Measurements from ENCODE around the gene SYTL3. TPM values are rescaled to one million over a fixed set of nuclear protein-coding genes. Genes with fewer than 3 reads are reported as not detected.

Gene SYTL3
- total and polyA plus RNA-seq, 4 donors: 2.0 to 4.6 (median 3.2) TPM

DNA sequence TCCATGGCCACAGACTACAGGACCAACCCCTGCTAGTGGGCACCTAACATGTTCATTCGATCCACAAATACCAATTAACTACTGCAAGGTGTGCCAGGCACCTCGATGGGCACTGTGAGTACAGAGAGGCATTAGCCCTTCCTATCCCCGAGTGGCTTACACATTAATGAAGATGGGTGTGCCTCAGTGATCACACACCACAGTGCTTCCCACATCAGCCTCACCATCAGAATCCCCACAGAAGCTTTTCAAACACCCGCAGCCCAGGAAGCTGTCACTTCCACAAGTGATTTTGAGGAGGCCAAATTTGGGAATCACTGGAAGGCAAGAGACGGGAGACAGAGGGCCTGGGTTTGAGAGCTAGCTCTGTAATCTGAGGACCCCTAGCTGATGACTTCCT lies 145.7 kb downstream of the SYTL3 start:
- 100% methylated on average over 2 of the region's 5 CpGs for WGBS (ENCODE audit: insufficient coverage)
- H3K27ac ChIP-seq (ENCODE audit: low read depth, low read length): no peak overlapping the region
- H3K4me3 ChIP-seq (ENCODE audit: low read depth, low read length): no peak overlapping the region
- no peaks in the 10 kb centered on the region for H3K9me3 ChIP-seq (ENCODE audit: control insufficient read depth, insufficient read depth, low read length)
- no peaks in the 10 kb centered on the region for H3K36me3 ChIP-seq (ENCODE audit: control insufficient read depth, insufficient read depth, low read length)
- no peaks in the 10 kb centered on the region for H3K27me3 ChIP-seq (ENCODE audit: control insufficient read depth, insufficient read depth, low read length)
- H3K4me1 ChIP-seq (ENCODE audit: control insufficient read depth, insufficient read depth, low read length): peaks cover 22% of the 10 kb centered on the region
- no peak for DNase-seq (ENCODE audit: low read depth in 4 of 6, low spot score in 6 of 6)

DNA sequence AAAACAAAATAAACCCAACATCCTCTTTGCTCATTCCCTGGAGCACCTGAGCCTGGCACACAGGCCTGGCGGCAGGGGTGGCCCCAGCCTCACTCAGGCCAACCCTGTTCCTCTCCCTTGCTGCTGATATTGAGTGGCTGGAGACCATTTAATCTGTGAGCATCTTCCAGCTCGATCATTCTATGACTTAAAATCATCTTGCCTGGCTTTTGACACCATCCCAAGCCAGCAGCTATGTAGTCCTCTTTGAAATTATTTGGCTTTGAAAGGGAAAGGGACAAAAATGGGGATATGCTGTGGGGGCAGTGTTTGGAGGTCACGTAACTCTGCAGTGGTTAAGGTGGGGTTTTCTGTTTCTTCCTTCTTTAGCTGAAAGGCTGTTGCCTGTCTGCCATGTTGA lies 146.5 kb downstream of the SYTL3 start:
- Histone ChIP-seq H3K9me3 (ENCODE audit: control insufficient read depth, insufficient read depth, low read length) (no peaks in the 10 kb centered on the region), H3K27me3 (ENCODE audit: control insufficient read depth, insufficient read depth, low read length) (no peaks in the 10 kb centered on the region), H3K27ac (ENCODE audit: low read depth, low read length) (no peak overlapping the region), H3K36me3 (ENCODE audit: control insufficient read depth, insufficient read depth, low read length) (no peaks in the 10 kb centered on the region), H3K4me3 (ENCODE audit: low read depth, low read length) (no peak overlapping the region), H3K4me1 (ENCODE audit: control insufficient read depth, insufficient read depth, low read length) (peaks cover 28% of the 10 kb centered on the region)
- DNase-seq (ENCODE audit: low read depth in 4 of 6, low spot score in 6 of 6): no peak
- 90% methylated on average over 2 of the region's 3 CpGs for WGBS (ENCODE audit: insufficient coverage)

DNA sequence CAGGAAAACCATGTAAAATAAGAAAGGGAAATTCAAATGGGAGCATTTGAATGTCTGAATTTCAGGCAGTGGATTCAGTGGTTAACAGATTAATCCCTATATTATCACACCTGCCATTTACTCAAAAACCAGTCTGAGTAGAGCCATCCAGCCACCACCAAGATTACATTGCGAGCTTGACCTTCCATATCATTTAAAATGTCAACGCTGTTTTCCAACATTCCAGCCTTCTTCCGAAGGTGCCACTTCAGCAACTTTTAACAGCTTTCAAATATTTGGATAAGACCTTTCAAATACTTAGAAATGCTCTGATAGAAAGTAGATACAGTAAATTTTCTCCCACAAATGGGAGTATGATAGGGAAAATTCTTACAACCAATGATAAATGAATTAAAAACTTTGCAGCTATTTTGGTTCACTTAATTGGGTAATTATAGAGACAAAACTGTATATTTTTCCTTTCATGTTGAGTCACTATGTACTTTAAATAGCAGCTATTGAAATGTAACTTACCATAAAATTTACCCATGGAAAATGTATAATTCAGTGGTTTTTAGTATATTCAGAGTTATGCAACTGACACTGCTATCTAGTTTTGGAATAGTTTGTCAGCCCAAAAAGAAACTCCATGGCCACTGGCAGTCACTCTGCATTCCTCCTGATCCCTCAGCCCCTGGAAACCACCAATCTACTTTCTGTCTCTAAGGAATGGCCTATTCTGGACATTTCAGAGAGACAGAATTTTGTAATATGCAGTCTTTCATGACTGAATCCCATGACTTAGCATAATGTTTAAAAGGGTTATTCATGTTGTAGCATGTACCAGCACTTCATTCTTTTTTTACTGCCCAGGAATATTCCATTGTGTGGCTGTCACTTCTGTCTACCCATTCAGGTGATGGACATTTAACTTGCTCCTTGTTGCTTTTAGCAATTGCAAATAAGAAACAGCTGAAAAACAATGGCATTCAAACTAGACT lies 147.8 kb downstream of the SYTL3 start:
- Histone ChIP-seq H3K9me3 (ENCODE audit: control insufficient read depth, insufficient read depth, low read length) (no peaks in the 10 kb centered on the region), H3K36me3 (ENCODE audit: control insufficient read depth, insufficient read depth, low read length) (no peaks in the 10 kb centered on the region), H3K4me3 (ENCODE audit: low read depth, low read length) (no peak overlapping the region), H3K27me3 (ENCODE audit: control insufficient read depth, insufficient read depth, low read length) (no peaks in the 10 kb centered on the region), H3K4me1 (ENCODE audit: control insufficient read depth, insufficient read depth, low read length) (peaks cover 26% of the 10 kb centered on the region), H3K27ac (ENCODE audit: low read depth, low read length) (peak overlapping the region; percentile 15)
- no CpG with 5 or more reads among the region's 3 CpGs for WGBS (ENCODE audit: insufficient coverage)
- peak in 1 of 6 donors; percentile 37 for DNase-seq (ENCODE audit: low read depth in 4 of 6, low spot score in 6 of 6)

DNA sequence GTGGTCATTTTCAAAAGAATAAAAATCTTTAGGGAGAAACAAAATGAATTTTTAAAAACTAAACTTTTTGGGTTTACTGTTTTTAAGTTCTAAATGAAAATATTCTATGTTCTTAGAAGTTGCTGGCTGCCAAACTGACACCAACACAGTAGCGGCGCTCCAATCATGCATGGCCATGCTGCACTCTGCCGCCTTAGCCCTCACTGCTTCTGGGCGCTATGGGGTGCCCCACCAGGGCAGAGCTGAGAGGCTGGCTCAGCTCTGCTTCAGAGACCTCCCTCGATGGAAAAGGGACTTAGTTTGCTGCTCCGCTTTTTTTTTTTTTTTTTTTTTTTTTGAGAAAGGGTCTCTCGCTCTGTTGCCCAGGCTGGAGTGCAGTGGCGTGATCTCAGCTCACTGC lies 148.5 kb downstream of the SYTL3 start:
- Histone ChIP-seq H3K9me3 (ENCODE audit: control insufficient read depth, insufficient read depth, low read length) (no peaks in the 10 kb centered on the region), H3K4me3 (ENCODE audit: low read depth, low read length) (no peak overlapping the region), H3K36me3 (ENCODE audit: control insufficient read depth, insufficient read depth, low read length) (no peaks in the 10 kb centered on the region), H3K27me3 (ENCODE audit: control insufficient read depth, insufficient read depth, low read length) (no peaks in the 10 kb centered on the region), H3K27ac (ENCODE audit: low read depth, low read length) (peak overlapping the region; percentile 49), H3K4me1 (ENCODE audit: control insufficient read depth, insufficient read depth, low read length) (peaks cover 26% of the 10 kb centered on the region)
- no peak for DNase-seq (ENCODE audit: low read depth in 4 of 6, low spot score in 6 of 6)
- 39% methylated on average over 3 of the region's 8 CpGs for WGBS (ENCODE audit: insufficient coverage)

DNA sequence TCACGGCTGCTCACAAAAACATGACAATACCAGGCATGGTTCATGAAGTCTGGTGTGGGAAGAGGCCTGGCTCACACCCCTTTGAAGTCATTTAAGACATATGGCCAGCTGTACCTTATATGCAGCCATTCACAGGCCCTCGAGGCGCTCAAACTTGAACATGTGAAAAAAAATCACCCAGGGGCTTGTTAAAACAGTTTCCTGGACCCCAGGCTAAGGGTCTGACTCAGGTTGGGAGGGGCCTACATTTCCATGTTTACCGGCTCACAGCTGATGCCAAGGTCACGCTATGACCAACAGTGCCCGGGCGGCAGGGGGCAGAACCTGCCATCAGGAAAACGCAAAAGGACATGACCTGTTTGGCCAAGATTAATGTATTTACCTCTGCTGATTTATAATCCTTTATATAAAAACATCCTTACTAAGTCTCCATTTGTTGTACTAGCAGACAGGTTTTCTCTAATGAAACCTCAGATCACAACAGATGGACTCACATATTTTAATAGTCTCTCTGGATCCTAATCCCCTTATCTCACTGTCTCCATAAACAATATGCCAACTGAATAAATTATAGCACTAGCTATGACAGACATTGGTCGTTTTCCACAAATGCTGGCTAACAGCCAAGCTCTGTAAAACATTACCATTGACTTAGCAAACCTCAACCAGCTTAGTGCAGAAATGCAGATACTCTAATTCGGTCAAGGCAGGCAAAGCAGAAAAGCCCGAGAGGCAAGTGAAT lies 149.4 kb downstream of the SYTL3 start:
- DNase-seq (ENCODE audit: low read depth in 4 of 6, low spot score in 6 of 6): peak in 2 of 6 donors; percentile 90 to 92
- Histone ChIP-seq H3K4me3 (ENCODE audit: low read depth, low read length) (no peak overlapping the region), H3K4me1 (ENCODE audit: control insufficient read depth, insufficient read depth, low read length) (peaks cover 29% of the 10 kb centered on the region), H3K27ac (ENCODE audit: low read depth, low read length) (peak overlapping the region; percentile 49), H3K36me3 (ENCODE audit: control insufficient read depth, insufficient read depth, low read length) (no peaks in the 10 kb centered on the region), H3K9me3 (ENCODE audit: control insufficient read depth, insufficient read depth, low read length) (no peaks in the 10 kb centered on the region), H3K27me3 (ENCODE audit: control insufficient read depth, insufficient read depth, low read length) (no peaks in the 10 kb centered on the region)
- 39% methylated on average over 7 of the region's 11 CpGs for WGBS (ENCODE audit: insufficient coverage)

DNA sequence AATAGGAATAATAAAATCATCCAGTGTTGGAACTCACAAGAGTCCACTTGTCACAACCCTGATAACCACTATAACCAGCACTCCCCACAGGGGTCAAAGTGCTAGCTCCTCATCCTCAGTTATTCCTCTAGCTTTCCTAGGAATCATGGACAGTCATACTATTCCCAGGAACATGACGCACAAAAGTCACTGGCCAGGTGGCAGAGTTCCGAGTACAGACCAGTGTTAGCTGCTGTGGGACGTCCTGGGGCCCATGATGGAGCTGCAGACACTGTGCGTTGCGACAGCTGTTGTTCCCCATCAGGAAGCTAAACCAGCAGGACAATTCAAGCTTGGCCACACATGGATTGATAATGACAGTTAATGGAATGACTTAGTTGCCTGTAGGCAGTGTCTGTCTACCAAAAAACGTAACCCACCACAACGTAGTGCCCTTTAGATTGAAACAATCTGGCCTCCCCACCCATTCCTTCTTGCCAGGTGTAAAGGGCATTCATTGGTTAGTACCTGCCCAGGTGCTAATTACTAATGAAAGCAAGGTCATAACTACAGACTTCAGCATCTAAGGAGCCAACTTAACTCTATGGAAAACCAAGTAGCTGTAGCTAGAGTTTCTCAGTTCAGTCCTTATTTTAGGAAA lies 151.9 kb downstream of the SYTL3 start:
- no peak overlapping the region for H3K4me3 ChIP-seq (ENCODE audit: low read depth, low read length)
- no peaks in the 10 kb centered on the region for H3K36me3 ChIP-seq (ENCODE audit: control insufficient read depth, insufficient read depth, low read length)
- no peak overlapping the region for H3K27ac ChIP-seq (ENCODE audit: low read depth, low read length)
- peak in 1 of 6 donors; percentile 73 for DNase-seq (ENCODE audit: low read depth in 4 of 6, low spot score in 6 of 6)
- H3K9me3 ChIP-seq (ENCODE audit: control insufficient read depth, insufficient read depth, low read length): no peaks in the 10 kb centered on the region
- peaks cover 25% of the 10 kb centered on the region for H3K4me1 ChIP-seq (ENCODE audit: control insufficient read depth, insufficient read depth, low read length)
- H3K27me3 ChIP-seq (ENCODE audit: control insufficient read depth, insufficient read depth, low read length): no peaks in the 10 kb centered on the region
- WGBS (ENCODE audit: insufficient coverage): 58% methylated on average over 5 of the region's 7 CpGs

DNA sequence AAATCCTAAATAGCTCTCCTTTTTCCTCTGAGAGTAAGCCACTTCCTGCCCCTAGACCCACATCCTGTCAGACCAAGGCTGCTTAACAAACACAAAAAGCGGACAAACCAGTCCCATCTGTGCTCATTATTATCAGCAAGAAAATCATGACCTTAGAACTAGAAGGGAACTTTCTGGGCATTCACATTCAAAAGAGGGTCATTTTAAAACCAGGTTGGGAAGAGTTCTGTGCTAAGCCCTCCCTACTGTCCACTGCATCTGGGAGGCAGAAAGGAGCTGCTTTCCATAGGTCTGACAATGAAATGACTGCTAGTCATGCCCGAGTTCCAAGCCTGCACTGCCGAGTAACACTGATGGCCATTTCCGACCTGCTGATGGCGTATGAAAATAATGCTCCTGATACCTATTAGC lies 153.9 kb downstream of the SYTL3 start:
- Histone ChIP-seq H3K4me3 (ENCODE audit: low read depth, low read length) (no peak overlapping the region), H3K27me3 (ENCODE audit: control insufficient read depth, insufficient read depth, low read length) (no peaks in the 10 kb centered on the region), H3K4me1 (ENCODE audit: control insufficient read depth, insufficient read depth, low read length) (peaks cover 24% of the 10 kb centered on the region), H3K27ac (ENCODE audit: low read depth, low read length) (peak overlapping the region; percentile 26), H3K36me3 (ENCODE audit: control insufficient read depth, insufficient read depth, low read length) (no peaks in the 10 kb centered on the region), H3K9me3 (ENCODE audit: control insufficient read depth, insufficient read depth, low read length) (no peaks in the 10 kb centered on the region)
- DNase-seq (ENCODE audit: low read depth in 4 of 6, low spot score in 6 of 6): peak in 1 of 6 donors; percentile 40
- 13% methylated on average over 3 of the region's 5 CpGs for WGBS (ENCODE audit: insufficient coverage)

DNA sequence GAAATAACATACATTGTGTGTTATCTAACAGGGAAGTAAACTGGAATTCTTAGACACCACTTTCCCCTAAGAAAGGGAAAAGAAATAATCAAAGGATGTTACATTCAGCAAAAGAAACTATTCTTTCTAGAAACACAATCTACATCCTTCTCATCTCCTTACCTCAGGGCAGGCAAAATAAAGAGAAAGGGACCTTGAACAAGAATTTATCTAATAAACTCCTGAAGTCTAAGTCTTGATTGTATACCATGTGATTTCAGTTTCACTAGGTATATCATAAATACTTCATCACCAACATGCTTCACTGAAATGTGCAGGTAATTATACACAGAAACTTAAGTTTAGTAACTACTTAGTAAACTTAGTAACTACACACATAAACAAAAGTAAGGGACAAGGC lies 154.4 kb downstream of the SYTL3 start:
- H3K27ac ChIP-seq (ENCODE audit: low read depth, low read length): no peak overlapping the region

DNA sequence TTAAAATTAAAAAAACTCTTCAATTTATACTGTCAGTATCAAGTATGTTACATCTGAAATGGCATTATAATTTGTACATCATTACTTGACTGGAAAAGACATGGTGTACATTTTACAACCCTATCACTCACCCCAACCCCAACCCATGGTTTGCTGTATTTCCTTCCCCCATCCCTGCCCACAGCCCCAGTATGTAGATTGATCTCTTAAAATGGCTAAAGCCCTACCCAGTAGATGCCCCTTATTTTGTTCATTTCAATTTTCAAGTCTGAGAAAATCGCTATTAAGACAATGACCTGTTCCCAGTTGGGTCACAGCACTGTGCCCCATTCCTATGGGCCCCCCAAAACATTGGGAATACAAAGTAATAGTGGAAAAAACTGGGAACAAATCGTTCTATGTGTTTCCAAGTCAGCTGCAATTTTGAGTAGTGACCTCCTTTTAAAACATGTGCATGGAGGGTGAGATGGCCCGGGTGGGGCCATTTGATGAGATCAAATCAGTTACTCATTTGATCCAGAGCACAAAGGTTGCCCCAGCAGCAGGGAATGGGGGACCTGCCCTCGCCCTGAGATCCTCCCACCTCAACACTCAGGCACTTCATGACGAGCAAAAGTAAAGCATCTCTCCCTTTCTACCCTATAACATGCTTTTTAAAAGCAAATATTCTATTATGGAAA lies 156.0 kb downstream of the SYTL3 start:
- Histone ChIP-seq H3K27ac (ENCODE audit: low read depth, low read length) (no peak overlapping the region), H3K9me3 (ENCODE audit: control insufficient read depth, insufficient read depth, low read length) (no peaks in the 10 kb centered on the region), H3K36me3 (ENCODE audit: control insufficient read depth, insufficient read depth, low read length) (no peaks in the 10 kb centered on the region), H3K4me1 (ENCODE audit: control insufficient read depth, insufficient read depth, low read length) (peaks cover 13% of the 10 kb centered on the region), H3K4me3 (ENCODE audit: low read depth, low read length) (no peak overlapping the region), H3K27me3 (ENCODE audit: control insufficient read depth, insufficient read depth, low read length) (no peaks in the 10 kb centered on the region)
- WGBS (ENCODE audit: insufficient coverage): 100% methylated on average over 1 of the region's 5 CpGs
- no peak for DNase-seq (ENCODE audit: low read depth in 4 of 6, low spot score in 6 of 6)

More for the DNA sequence above, 154.4 kb downstream of the SYTL3 start:
- no peaks in the 10 kb centered on the region for H3K9me3 ChIP-seq (ENCODE audit: control insufficient read depth, insufficient read depth, low read length)
- no peaks in the 10 kb centered on the region for H3K36me3 ChIP-seq (ENCODE audit: control insufficient read depth, insufficient read depth, low read length)
- H3K4me1 ChIP-seq (ENCODE audit: control insufficient read depth, insufficient read depth, low read length): peaks cover 21% of the 10 kb centered on the region
- no peaks in the 10 kb centered on the region for H3K27me3 ChIP-seq (ENCODE audit: control insufficient read depth, insufficient read depth, low read length)
- no peak for DNase-seq (ENCODE audit: low read depth in 4 of 6, low spot score in 6 of 6)
- H3K4me3 ChIP-seq (ENCODE audit: low read depth, low read length): no peak overlapping the region

All from spinal cord (tissue), 10 donors.